Right renal pelvis (tissue), 4 donors: ENCODE results near the gene TPRG1L. TPM values are rescaled to one million over a fixed set of nuclear protein-coding genes. Genes with fewer than 3 reads are reported as not detected.
"Not testable (repeated sequence)": the region's sequence is repeated elsewhere in the genome, so short reads cannot be mapped to it uniquely, and the experiment has no call there.

Source experiments
- DNase-seq, 4 donors: peaks; one replicate each; pipeline ENCODE4 v3.0.0-alpha.2; 2013; ENCODE audit warnings: low read depth in 4 of 4, low spot score in 3 of 4, missing footprints in 1 of 4
- polyA plus RNA-seq, 4 donors: library from polyadenylated mRNA; unstranded; fragments of 120-200 nt; gene quantifications; one replicate each; pipeline ENCODE4 v1.2.1, GENCODE V29; 2013; ENCODE audit not compliant: insufficient read length in 4 of 4

Gene TPRG1L
- polyA plus RNA-seq, 4 donors: 42.5 to 50.0 (median 46.1) TPM

DNA sequence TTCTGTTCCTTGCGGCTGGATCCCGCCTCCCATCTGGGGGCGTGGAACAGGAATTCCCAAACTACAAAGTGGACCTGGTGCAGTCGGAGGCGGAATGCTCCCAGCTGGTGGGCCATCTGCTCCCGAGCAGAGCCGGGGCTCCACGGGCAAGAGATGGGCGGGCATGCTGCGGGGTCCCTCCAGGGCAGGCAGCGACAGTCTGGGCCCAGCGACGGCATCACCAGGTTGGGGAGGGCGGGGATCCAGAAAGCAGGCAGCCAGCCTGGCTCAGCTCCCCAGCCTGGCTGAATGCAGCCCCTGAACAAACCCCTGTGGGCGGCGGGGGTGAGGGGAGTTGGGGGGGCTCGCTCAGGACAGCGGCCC lies 17.1 kb upstream of the TPRG1L start:
- no peak for DNase-seq

DNA sequence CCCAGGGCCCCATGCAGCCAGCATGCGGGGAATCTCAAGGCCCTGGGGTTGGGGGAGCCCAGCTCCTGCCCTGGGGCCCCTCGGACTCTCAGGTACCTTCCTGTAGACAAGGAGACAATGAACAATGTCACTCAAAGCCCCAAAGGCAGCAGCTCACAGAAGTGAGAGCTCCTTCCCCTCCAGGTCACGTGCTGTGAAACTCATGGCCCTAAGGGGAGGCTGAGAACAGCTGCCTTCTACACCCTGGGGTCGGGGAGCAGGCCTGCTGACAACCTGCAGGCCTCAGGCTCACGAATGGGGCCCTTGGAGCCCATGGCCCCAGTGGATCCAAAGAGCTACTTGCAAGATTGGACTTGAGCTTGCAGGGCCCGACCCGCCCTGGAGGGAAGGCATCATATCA lies 16.7 kb upstream of the TPRG1L start:
- DNase-seq: no peak

- DNase-seq: no peak
Measured at GRCh38 chr1:3609016-3609768, 15.6 kb upstream of the TPRG1L start.

DNA sequence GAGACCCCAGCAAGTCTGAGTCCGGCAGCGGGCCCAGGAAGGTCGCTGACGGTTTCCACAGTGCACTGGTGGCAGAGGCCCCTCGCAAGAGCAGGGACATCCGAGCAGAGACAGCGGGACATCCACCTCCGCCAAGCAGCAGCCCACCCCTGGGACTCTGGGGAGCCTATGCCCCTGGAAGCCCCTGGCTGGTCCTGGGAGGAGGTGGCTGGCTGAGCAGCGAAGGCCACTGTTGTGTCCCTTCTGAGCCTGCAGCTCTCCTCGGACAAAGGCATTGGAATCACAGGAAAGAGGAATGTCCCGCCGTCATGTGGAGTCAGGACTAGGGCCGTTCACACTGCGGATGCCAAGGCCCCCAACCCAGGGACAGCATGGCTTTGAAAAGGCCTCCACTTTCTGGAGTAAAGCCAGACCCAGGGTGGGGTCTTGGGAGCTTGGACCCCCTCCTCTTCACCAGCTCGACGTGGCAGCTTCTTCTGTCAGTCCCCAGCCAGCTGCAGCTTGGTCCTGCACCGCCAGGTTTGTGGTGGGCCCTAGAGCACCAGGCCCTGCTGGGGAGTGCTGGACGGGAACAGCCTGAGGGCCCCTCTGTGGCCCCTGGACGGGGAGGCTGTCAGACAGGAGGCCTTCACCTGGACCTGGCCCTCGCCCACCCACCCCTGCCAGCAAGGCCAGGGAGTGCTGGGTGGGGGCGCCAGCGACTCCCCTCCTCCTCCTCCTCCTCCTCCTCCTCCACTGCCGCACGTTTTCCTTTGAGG lies 14.9 kb upstream of the TPRG1L start:
- no peak for DNase-seq

DNA sequence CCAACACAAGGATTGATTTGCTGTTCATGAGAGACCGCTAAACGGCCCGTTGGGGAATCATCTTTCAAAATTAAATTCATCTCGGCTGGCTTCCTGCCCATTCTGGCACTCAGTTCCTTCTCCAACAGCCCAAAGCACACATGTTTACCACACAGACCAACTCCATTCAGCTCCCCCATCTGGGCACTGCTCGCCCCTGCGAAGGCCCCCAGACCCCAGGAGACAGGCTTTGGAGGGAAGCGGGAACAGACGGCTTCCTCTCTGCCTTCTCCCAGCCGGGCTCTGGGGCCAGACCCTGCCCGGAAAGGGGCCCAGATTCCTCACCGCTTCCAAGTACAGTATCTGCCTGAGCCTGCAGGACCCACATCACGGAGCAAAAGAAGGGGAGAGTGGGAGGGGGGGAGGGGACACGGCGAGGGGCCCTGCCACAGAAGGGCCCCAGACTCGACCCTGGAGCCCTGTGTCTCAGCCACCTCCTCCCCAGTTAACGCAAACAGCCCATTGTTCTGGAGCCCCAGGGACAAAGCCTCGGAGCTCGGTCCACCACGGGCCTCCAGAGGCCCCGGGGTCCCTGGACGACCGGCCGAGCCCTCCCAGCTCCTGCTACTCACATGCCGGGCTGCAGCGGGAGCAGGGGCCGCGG lies 14.2 kb upstream of the TPRG1L start:
- no peak for DNase-seq

GRCh38 chr1:3611170-3612019 lies 13.4 kb upstream of the TPRG1L start, which contains the start of gene MEGF6:
TSS of gene MEGF6 (minus strand) at chr1:3611508. CDS start at chr1:3611268, 240 bp downstream.
- DNase-seq: peak in 2 of 4 donors; percentile 74

- DNase-seq: no peak
Measured at GRCh38 chr1:3612123-3612522, 12.7 kb upstream of the TPRG1L start.

- no peak for DNase-seq
Measured at GRCh38 chr1:3614755-3615742, 9.8 kb upstream of the TPRG1L start.

DNA sequence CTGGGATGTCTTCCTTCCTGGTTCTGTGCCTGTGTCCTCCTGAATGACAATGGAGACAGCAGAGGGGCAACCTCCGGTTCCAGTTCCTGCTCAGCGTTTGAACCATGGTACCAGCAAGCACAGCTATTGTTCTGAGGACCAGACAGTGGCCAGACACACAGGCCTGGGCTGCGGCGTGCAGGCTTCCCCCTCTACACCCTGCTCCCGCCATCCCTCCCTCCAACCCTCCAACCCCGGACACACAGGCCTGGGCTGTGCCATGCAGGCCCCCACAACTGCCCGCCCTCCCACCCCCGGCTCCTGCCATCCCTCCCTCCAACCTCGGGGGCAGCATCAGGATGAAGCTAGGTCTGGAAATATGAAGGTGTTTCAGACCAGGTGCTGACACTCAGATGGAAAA lies 8.0 kb upstream of the TPRG1L start:
- DNase-seq: no peak

DNA sequence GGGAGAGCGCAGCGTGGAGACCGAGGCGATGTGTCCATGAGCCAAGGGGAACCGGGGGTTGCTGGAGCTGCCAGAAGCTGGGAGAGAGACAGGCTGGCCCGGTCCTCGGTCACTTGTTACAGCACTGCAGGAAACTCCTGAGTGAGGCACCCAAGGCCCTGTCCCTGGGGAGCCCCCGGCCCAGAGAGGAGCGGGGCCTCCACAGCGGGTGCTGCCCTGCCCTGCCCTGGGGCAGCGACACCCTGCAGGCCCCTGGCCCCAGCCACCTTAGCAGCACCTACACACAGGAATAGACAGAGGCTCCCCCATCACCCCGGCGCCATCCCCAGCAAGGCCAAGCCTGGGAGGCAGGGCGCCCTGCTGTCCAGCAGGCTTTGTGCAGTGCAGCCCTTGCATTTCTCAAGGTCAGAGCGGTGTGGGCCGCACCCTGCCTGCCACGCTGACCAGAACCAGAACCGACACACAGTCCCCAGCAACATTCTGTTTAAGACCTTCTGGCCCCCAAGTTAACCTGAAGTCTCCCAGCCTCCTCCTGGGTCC lies 6.9 kb upstream of the TPRG1L start:
- no peak for DNase-seq

DNA sequence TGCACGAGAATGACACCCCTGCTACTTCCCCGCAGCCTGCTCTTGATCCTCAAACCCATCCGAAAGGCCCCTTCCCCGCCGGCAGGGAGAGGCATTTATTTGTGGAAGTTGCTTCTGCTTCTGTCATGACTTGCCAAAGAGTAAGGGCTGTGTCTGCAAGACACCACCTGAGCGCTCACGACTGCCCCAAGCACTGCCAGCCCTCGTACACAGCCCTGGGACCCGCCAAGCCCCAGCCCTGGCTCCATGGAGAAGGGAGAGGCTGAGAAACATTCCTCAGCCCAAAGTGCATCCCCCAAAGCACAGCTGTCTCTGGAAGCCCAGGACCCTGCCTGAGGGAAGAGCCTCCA lies 6.3 kb upstream of the TPRG1L start:
- DNase-seq: no peak

- peak in 1 of 4 donors; percentile 72 for DNase-seq
Measured at GRCh38 chr1:3618881-3619671, 5.7 kb upstream of the TPRG1L start.

DNA sequence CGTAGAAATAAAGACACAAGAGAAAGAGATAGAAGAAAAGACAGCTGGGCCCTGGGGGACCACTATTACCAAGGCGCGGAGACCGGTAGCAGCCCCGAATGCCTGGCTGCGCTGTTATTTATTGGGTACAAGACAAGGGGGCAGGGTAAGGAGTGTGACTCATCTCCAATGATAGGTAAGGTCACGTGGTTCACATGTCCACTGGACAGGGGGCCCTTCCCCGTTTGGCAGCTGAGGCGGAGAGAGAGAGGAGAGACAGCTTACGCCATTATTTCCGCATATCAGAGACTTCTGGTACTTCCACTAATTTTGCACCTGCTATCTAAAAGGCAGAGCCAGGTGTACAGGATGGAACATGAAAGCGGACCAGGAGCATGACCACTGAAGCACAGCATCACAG lies 4.1 kb upstream of the TPRG1L start:
- DNase-seq: no peak

DNA sequence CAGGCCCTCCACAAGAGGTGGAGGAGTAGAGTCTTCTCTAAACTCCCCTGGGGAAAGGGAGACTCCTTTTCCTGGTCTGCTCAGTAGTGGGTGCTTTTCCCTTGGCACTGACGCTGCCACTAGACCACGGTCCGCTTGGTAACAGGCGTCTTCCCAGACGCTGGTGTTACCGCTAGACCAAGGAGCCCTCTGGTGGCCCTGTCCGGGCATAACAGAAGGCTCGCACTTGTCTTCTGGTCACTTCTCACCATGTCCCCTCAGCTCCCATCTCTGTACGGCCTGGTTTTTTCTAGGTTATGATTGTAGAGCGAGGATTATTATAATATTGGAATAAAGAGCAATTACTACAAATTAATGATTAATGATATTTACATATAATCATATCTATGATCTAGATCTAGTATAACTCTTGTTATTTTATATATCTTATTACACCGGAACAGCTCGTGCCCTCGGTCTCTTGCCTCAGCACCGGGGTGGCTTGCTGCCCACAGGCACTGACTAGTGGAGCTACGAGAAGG lies 3.6 kb upstream of the TPRG1L start:
- not testable (repeated sequence) for DNase-seq

DNA sequence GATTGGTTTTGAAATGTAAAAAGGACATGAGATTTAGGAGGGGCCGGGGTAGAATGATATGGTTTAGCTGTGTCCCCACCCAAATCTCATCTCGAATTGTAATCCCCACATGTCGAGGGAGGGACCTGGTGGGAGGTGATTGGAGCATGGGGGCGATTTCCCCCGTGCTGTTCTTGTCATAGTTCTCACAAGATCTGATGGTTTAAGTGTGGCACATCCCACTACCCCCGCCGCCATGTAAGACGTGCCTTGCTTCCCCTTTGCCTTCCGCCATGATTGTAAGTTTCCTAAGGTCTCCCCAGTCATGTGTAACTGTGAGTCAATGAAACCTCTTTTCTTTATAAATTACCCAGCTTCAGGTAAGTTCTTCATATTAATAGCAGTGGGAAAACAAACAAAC lies 2.7 kb upstream of the TPRG1L start:
- DNase-seq: not testable (repeated sequence)

DNA sequence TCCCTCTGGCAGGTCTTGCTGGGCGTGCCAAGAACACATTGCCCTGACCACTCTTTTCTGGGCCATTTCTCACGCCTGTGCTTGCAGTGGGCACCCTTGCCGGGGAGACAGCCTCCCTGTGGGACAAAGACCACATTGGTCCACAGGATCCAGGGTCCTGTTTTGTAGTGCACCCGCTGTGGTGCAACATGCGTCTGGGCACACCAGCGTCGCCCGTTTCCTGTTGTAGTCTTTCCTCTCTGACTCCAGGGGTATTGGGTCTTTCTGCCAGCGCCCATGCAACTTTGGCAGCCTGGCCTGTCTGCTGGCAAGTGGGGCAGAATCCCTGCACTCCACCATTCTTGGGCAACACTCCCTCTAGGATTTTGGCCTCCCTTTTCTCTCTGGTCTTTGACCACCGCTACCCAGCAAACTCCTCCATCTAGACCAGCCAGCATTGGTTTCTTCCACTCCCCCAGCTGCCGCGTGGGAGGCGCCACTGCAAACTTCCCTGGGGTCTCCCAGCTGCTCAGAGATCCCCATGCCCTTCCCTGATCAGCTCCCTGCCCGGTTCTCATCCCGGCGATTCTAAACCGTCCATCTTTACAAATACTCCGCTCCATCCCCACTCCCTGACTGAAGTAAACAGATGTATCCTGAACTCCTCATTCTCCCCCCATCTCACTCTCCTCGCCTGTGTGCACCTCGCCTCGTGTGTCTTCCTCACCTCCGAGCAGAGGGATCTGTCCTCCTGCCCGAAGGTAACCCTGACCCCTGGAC lies 1.2 kb upstream of the TPRG1L start:
- no peak for DNase-seq

- DNase-seq: no peak
Measured at GRCh38 chr1:3625151-3625907, 514 bp downstream of the TPRG1L start.
